H9 (cell line): Measurements from ENCODE around the gene SPATA46. TPM values are rescaled to one million over a fixed set of nuclear protein-coding genes. Genes with fewer than 3 reads are reported as not detected.

Experiments
- DNase-seq: peaks from one replicate; pipeline ENCODE4 v3.0.0-alpha.2; 2017
- H2AFZ ChIP-seq: one replicate; pipeline ENCODE4 v1.6.1; 2013; ENCODE audit warnings: mild to moderate bottlenecking, low read length, control low read depth, moderate library complexity
- H2AK5ac ChIP-seq: 2 replicates; pipeline ENCODE4 v1.6.1; 2013; ENCODE audit warnings: low read length, control low read depth, mixed read lengths; ENCODE audit not compliant: insufficient read length
- H2BK120ac ChIP-seq: one replicate; pipeline ENCODE4 v1.6.1; 2013; ENCODE audit warnings: low read depth, mild to moderate bottlenecking, low read length, control low read depth, inconsistent platforms; ENCODE audit not compliant: poor library complexity, severe bottlenecking
- H2BK12ac ChIP-seq: 2 replicates; pipeline ENCODE4 v1.6.1; 2013; ENCODE audit warnings: low read length, control low read depth, mixed read lengths, low read depth; ENCODE audit not compliant: insufficient read length
- H2BK15ac ChIP-seq: 2 replicates; pipeline ENCODE4 v1.6.1; 2013; ENCODE audit warnings: low read depth, low read length, control low read depth
- H2BK20ac ChIP-seq: one replicate; pipeline ENCODE4 v1.6.1; 2013; ENCODE audit warnings: low read depth, mild to moderate bottlenecking, low read length, control low read depth, inconsistent platforms; ENCODE audit not compliant: poor library complexity, severe bottlenecking
- H2BK5ac ChIP-seq: 2 replicates; pipeline ENCODE4 v1.6.1; 2013; ENCODE audit warnings: low read length, control low read depth, mixed read lengths; ENCODE audit not compliant: insufficient read length
- H3K14ac ChIP-seq: 2 replicates; pipeline ENCODE4 v1.6.1; 2013; ENCODE audit warnings: low read length, control low read depth; ENCODE audit not compliant: insufficient read depth
- H3K18ac ChIP-seq: 2 replicates; pipeline ENCODE4 v1.6.1; 2013; ENCODE audit warnings: low read depth, mild to moderate bottlenecking, mixed read lengths, low read length, control low read depth; ENCODE audit not compliant: insufficient read length
- H3K23ac ChIP-seq: 2 replicates; pipeline ENCODE4 v1.6.1; 2013; ENCODE audit warnings: low read length, control low read depth, mixed read lengths, low read depth; ENCODE audit not compliant: insufficient read length
- H3K23me2 ChIP-seq: 2 replicates; pipeline ENCODE4 v1.6.1; 2013; ENCODE audit warnings: low read depth, mild to moderate bottlenecking, mixed read lengths, low read length, control low read depth; ENCODE audit not compliant: insufficient read length, poor library complexity, severe bottlenecking
- H3K27ac ChIP-seq: 2 replicates; pipeline ENCODE4 v1.5.1; 2013; ENCODE audit warnings: low read length, control low read depth, mixed read lengths, low read depth; ENCODE audit not compliant: insufficient read length
- H3K27me3 ChIP-seq: 2 replicates; pipeline ENCODE4 v1.6.1; 2013; ENCODE audit warnings: low read length, control low read depth, inconsistent platforms; ENCODE audit not compliant: insufficient read depth
- H3K4ac ChIP-seq: 2 replicates; pipeline ENCODE4 v1.6.1; 2013; ENCODE audit warnings: low read depth, mild to moderate bottlenecking, control low read depth, inconsistent platforms, low read length, moderate library complexity
- H3K4me1 ChIP-seq: 2 replicates; pipeline ENCODE4 v1.6.1; 2013; ENCODE audit warnings: low read length, control low read depth, inconsistent platforms; ENCODE audit not compliant: insufficient read depth
- H3K4me2 ChIP-seq: 2 replicates; pipeline ENCODE4 v1.6.1; 2013; ENCODE audit warnings: low read length, control low read depth, mixed read lengths; ENCODE audit not compliant: insufficient read length, insufficient read depth
- H3K56ac ChIP-seq: 2 replicates; pipeline ENCODE4 v1.6.1; 2013; ENCODE audit warnings: low read depth, mild to moderate bottlenecking, mixed read lengths, low read length, control low read depth; ENCODE audit not compliant: insufficient read length
- H3K79me1 ChIP-seq: 2 replicates; pipeline ENCODE4 v1.6.1; 2013; ENCODE audit warnings: low read depth, mild to moderate bottlenecking, moderate library complexity, low read length, control low read depth, inconsistent platforms; ENCODE audit not compliant: insufficient read depth, poor library complexity, severe bottlenecking
- H3K79me2 ChIP-seq: 2 replicates; pipeline ENCODE4 v1.6.1; 2013; ENCODE audit warnings: low read length, control low read depth, inconsistent platforms; ENCODE audit not compliant: insufficient read depth
- H3K9ac ChIP-seq: 2 replicates; pipeline ENCODE4 v1.6.1; 2013; ENCODE audit warnings: low read length, control low read depth, mixed read lengths; ENCODE audit not compliant: insufficient read length; ENCODE audit errors: extremely low read depth
- H3K9me3 ChIP-seq: one replicate; pipeline ENCODE4 v1.6.1; 2013; ENCODE audit warnings: low read depth, low read length, inconsistent platforms; ENCODE audit not compliant: control insufficient read depth
- H3T11ph ChIP-seq: one replicate; pipeline ENCODE4 v1.6.1; 2013; ENCODE audit warnings: mild to moderate bottlenecking, low read length, control low read depth, inconsistent platforms
- H4K20me1 ChIP-seq: one replicate; pipeline ENCODE4 v1.6.1; 2013; ENCODE audit not compliant: control insufficient read depth, insufficient read length, insufficient read depth
- H4K5ac ChIP-seq: 2 replicates; pipeline ENCODE4 v1.6.1; 2013; ENCODE audit warnings: low read depth, mild to moderate bottlenecking, mixed read lengths, low read length, control low read depth; ENCODE audit not compliant: insufficient read length
- H4K8ac ChIP-seq: replicated peaks from 2 replicates; pipeline ENCODE4 v1.6.1; 2013; ENCODE audit warnings: low read length, control low read depth, mixed read lengths, low read depth; ENCODE audit not compliant: insufficient read length
- H4K91ac ChIP-seq: 2 replicates; pipeline ENCODE4 v1.6.1; 2013; ENCODE audit warnings: low read depth, mild to moderate bottlenecking, moderate library complexity, mixed read lengths, low read length, control low read depth; ENCODE audit not compliant: insufficient read length
- H3K27ac Mint-ChIP-seq, 3 experiments: 2 replicates in 2 of 3; 3 replicates in 1 of 3; pipeline ENCODE4 v1.8.0; 2020 to 2021; ENCODE audit warnings: mixed read lengths in 3 of 3, mild to moderate bottlenecking in 1 of 3, moderate library complexity in 1 of 3
- H3K27me3 Mint-ChIP-seq: 2 replicates; pipeline ENCODE4 v1.8.0; 2021; ENCODE audit warnings: low read depth, mild to moderate bottlenecking, moderate library complexity, mixed read lengths
- H3K36me3 Mint-ChIP-seq, 3 experiments: 2 replicates in 2 of 3; 3 replicates in 1 of 3; pipeline ENCODE4 v1.8.0; 2020 to 2021; ENCODE audit warnings: low read depth in 3 of 3, mixed read lengths in 3 of 3; ENCODE audit not compliant: insufficient read depth in 1 of 3
- H3K4me1 Mint-ChIP-seq, 2 experiments: 2 replicates each; pipeline ENCODE4 v1.8.0; 2020; ENCODE audit warnings: mixed read lengths in 2 of 2
- H3K4me3 Mint-ChIP-seq, 2 experiments: 2 replicates in 1 of 2; 3 replicates in 1 of 2; pipeline ENCODE4 v1.8.0; 2020 to 2021; ENCODE audit warnings: mild to moderate bottlenecking in 2 of 2, mixed read lengths in 2 of 2, moderate library complexity in 1 of 2
- H3K9me3 Mint-ChIP-seq, 2 experiments: 2 replicates in 1 of 2; 3 replicates in 1 of 2; pipeline ENCODE4 v1.8.0; 2020; ENCODE audit warnings: mild to moderate bottlenecking in 2 of 2, mixed read lengths in 2 of 2, moderate library complexity in 1 of 2
- CTCF ChIP-seq: fragments of 200-600 bp; sonication (generic); conservative IDR thresholded peaks from 3 replicates; pipeline ENCODE4 v1.8.0; 2021; ENCODE audit warnings: antibody characterized with exemption, mild to moderate bottlenecking
- total RNA-seq: library from RNA; stranded (reverse); gene quantifications from 2 replicates; pipeline ENCODE4 v1.2.1, GENCODE V29; 2021

SPATA46 gene
- total RNA-seq, 1 experiment from 2014 or later = not detected

DNA sequence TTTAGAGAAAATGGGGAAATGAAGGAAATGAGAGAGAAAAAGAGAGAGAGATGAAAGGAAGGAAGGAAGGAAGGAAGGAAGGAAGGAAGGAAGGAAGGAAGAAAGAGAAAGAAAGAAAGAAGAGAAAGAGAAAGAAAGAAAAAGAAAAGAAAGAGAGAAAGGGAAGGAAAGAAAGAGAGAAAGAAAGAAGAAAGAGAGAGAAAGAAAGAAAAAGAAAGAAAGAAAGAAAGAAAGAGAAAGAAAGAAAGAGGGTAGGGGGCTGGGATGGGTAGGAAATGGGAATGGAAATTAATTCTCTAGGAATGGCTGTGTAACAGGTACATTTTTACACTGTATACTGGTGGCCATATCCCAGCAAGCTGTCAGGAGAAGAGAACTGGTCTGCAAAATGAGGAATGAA, 39.6 kb upstream of the SPATA46 start:
- Histone ChIP-seq H3K79me2 (no peaks in the 10 kb centered on the region), H3K14ac (no peak overlapping the region), H4K20me1 (no peaks in the 10 kb centered on the region), H4K8ac (no peak overlapping the region), H3K56ac (no peak overlapping the region), H2BK5ac (no peak overlapping the region), H2BK15ac (no peak overlapping the region), H2AK5ac (no peak overlapping the region), H3K18ac (no peak overlapping the region), H3K9ac (no peak overlapping the region), H3K4ac (no peak overlapping the region), H4K91ac (no peak overlapping the region), H3T11ph (no peak overlapping the region), H3K23me2 (no peaks in the 10 kb centered on the region), H3K27me3 (no peaks in the 10 kb centered on the region), H2BK12ac (no peak overlapping the region), H2BK20ac (no peak overlapping the region), H2BK120ac (no peak overlapping the region), H4K5ac (no peak overlapping the region), H3K4me2 (no peak overlapping the region), H3K4me1 (no peaks in the 10 kb centered on the region), H3K79me1 (no peaks in the 10 kb centered on the region), H3K27ac (no peak overlapping the region), H2AFZ (no peak overlapping the region), H3K23ac (no peak overlapping the region), H3K9me3 (no peaks in the 10 kb centered on the region)
- Mint-ChIP-seq H3K4me3 (no peak overlapping the region), H3K9me3 (peaks cover 11 to 12% of the 10 kb centered on the region in 2 experiments; a peak in 4 of 5 replicates), H3K27me3 (no peaks in the 10 kb centered on the region; the same call in 1 of the 2 replicates), H3K4me1 (peaks cover 3 to 4% of the 10 kb centered on the region in 2 experiments; a peak in 2 of 4 replicates), H3K36me3 (peaks cover 0 to 7% (median 7%) of the 10 kb centered on the region in 3 experiments; a peak in 3 of 7 replicates), H3K27ac (no peak overlapping the region)
- no peak for TF ChIP-seq CTCF
- DNase-seq = no peak
